ENCODE measurements around the gene COL15A1. TPM values are rescaled to one million over a fixed set of nuclear protein-coding genes. Genes with fewer than 3 reads are reported as not detected.
A peak's percentile ranks its signal among the peaks of the same experiment; 100 is the strongest.
"Not testable (repeated sequence)": the region's sequence is repeated elsewhere in the genome, so short reads cannot be mapped to it uniquely, and the experiment has no call there.

COL15A1 gene
- 10 to 100 TPM; 91.4 to 94.4 TPM for total RNA-seq
- 10 to 100 TPM; 21.4 to 23.3 TPM for polyA plus RNA-seq (ENCODE audit: insufficient read length in 2 of 2)
- long read RNA-seq, donor 1, full-length matches to known transcripts = 3 of 13 reads
- long read RNA-seq, donor 1, partial matches to known transcripts = 10 of 13 reads
- long read RNA-seq, donor 1, other reads (novel, unspliced or antisense) = 0 of 13 reads
- long read RNA-seq, donor 2, full-length matches to known transcripts = 1 of 1 reads
- long read RNA-seq, donor 2, partial matches to known transcripts = 0 of 1 reads
- long read RNA-seq, donor 2, other reads (novel, unspliced or antisense) = 0 of 1 reads
- long read RNA-seq, donor 3, partial matches to known transcripts = 18 of 21 reads
- long read RNA-seq, donor 3, other reads (novel, unspliced or antisense) = 0 of 21 reads
- long read RNA-seq, donor 4, partial matches to known transcripts = 9 of 9 reads
- long read RNA-seq, donor 4, other reads (novel, unspliced or antisense) = 0 of 9 reads

GRCh38 chr9:98943682-98944056, at the start of gene COL15A1:
Gene COL15A1 (plus strand): TSS chr9:98943907. CDS start chr9:98944062, 155 bp downstream.
- DNase-seq (ENCODE audit: low read depth in 4 of 6, low spot score in 6 of 6) = peak in 1 of 6 donors; percentile 60
- WGBS (ENCODE audit: insufficient coverage) = under 1% methylated on average over 58 of the region's 58 CpGs
- Histone ChIP-seq H3K4me3 (ENCODE audit: low read depth, low read length) (peak within 1 kb of the TSS; percentile 76), H3K27ac (ENCODE audit: low read depth, low read length) (no peak within 1 kb of the TSS), H3K9me3 (ENCODE audit: control insufficient read depth, insufficient read depth, low read length) (no peaks in the 10 kb centered on the region), H3K36me3 (ENCODE audit: control insufficient read depth, insufficient read depth, low read length) (no peaks in the 10 kb centered on the region), H3K27me3 (ENCODE audit: control insufficient read depth, insufficient read depth, low read length) (peaks cover 42% of the 10 kb centered on the region), H3K4me1 (ENCODE audit: control insufficient read depth, insufficient read depth, low read length) (peaks cover 14% of the 10 kb centered on the region)

DNA sequence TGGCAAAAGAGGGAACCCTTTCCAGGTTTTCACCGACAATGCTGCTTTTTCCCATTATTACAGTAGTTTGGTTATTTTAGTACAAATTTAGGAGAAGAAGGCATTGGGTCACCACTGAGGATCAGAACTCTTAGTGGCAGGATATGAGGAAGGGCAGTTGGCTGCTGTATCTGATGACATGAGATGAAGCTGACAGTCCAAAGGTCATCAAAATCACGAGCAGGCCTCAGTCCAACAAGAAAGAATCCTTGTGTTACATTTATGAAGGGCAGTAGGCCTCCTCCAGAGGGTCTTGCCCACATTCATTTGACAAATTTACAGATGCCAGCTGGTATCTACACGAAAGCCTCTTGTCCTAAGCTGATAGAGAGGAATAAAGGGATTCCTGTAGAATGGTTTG, 49.5 kb upstream of the COL15A1 start:
- WGBS (ENCODE audit: insufficient coverage) = no CpG with 5 or more reads among the region's 3 CpGs
- Histone ChIP-seq H3K27me3 (ENCODE audit: control insufficient read depth, insufficient read depth, low read length) (no peaks in the 10 kb centered on the region), H3K9me3 (ENCODE audit: control insufficient read depth, insufficient read depth, low read length) (no peaks in the 10 kb centered on the region), H3K4me3 (ENCODE audit: low read depth, low read length) (no peak overlapping the region), H3K27ac (ENCODE audit: low read depth, low read length) (no peak overlapping the region), H3K36me3 (ENCODE audit: control insufficient read depth, insufficient read depth, low read length) (no peaks in the 10 kb centered on the region), H3K4me1 (ENCODE audit: control insufficient read depth, insufficient read depth, low read length) (no peaks in the 10 kb centered on the region)
- no peak for DNase-seq (ENCODE audit: low read depth in 4 of 6, low spot score in 6 of 6)

GRCh38 chr9:98894761-98895160, 48.9 kb upstream of the COL15A1 start:
- WGBS (ENCODE audit: insufficient coverage) = no CpG with 5 or more reads among the region's 3 CpGs
- H3K27me3 ChIP-seq (ENCODE audit: control insufficient read depth, insufficient read depth, low read length) = no peaks in the 10 kb centered on the region
- H3K27ac ChIP-seq (ENCODE audit: low read depth, low read length) = no peak overlapping the region
- H3K36me3 ChIP-seq (ENCODE audit: control insufficient read depth, insufficient read depth, low read length) = no peaks in the 10 kb centered on the region
- H3K4me1 ChIP-seq (ENCODE audit: control insufficient read depth, insufficient read depth, low read length) = no peaks in the 10 kb centered on the region
- DNase-seq (ENCODE audit: low read depth in 4 of 6, low spot score in 6 of 6) = peak in 1 of 6 donors; percentile 4
- no peaks in the 10 kb centered on the region for H3K9me3 ChIP-seq (ENCODE audit: control insufficient read depth, insufficient read depth, low read length)
- H3K4me3 ChIP-seq (ENCODE audit: low read depth, low read length) = no peak overlapping the region

- Histone ChIP-seq H3K9me3 (ENCODE audit: control insufficient read depth, insufficient read depth, low read length) (no peaks in the 10 kb centered on the region), H3K4me3 (ENCODE audit: low read depth, low read length) (no peak overlapping the region), H3K4me1 (ENCODE audit: control insufficient read depth, insufficient read depth, low read length) (no peaks in the 10 kb centered on the region), H3K36me3 (ENCODE audit: control insufficient read depth, insufficient read depth, low read length) (no peaks in the 10 kb centered on the region), H3K27ac (ENCODE audit: low read depth, low read length) (no peak overlapping the region), H3K27me3 (ENCODE audit: control insufficient read depth, insufficient read depth, low read length) (no peaks in the 10 kb centered on the region)
- 100% methylated on average over 1 of the region's 2 CpGs for WGBS (ENCODE audit: insufficient coverage)
- no peak for DNase-seq (ENCODE audit: low read depth in 4 of 6, low spot score in 6 of 6)
These were observed 47.1 kb upstream of the COL15A1 start for GRCh38 chr9:98896632-98897031.

DNA sequence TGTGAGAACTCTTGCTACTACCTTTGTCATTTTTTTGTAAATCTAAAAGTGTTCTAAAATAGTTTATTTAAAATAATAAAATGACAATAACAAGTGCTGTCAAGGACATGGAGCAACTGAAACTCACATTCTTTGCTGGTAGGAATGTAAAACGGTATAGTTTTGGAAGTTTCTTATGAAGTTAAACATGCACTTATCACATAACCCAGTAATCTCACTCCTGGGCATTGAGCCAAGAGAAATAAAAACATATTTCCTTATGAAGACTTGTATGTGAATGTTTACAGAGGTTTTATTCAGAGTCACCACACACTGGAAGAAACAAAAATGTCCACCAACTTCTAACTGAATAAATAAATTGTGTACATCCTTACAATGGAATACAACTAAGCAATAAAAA, 46.0 kb upstream of the COL15A1 start:
- DNase-seq (ENCODE audit: low read depth in 4 of 6, low spot score in 6 of 6) = no peak
- no CpG with 5 or more reads among the region's 1 CpG for WGBS (ENCODE audit: insufficient coverage)
- H3K9me3 ChIP-seq (ENCODE audit: control insufficient read depth, insufficient read depth, low read length) = no peaks in the 10 kb centered on the region
- H3K27ac ChIP-seq (ENCODE audit: low read depth, low read length) = no peak overlapping the region
- no peaks in the 10 kb centered on the region for H3K36me3 ChIP-seq (ENCODE audit: control insufficient read depth, insufficient read depth, low read length)
- no peak overlapping the region for H3K4me3 ChIP-seq (ENCODE audit: low read depth, low read length)
- H3K4me1 ChIP-seq (ENCODE audit: control insufficient read depth, insufficient read depth, low read length) = no peaks in the 10 kb centered on the region
- H3K27me3 ChIP-seq (ENCODE audit: control insufficient read depth, insufficient read depth, low read length) = no peaks in the 10 kb centered on the region

DNA sequence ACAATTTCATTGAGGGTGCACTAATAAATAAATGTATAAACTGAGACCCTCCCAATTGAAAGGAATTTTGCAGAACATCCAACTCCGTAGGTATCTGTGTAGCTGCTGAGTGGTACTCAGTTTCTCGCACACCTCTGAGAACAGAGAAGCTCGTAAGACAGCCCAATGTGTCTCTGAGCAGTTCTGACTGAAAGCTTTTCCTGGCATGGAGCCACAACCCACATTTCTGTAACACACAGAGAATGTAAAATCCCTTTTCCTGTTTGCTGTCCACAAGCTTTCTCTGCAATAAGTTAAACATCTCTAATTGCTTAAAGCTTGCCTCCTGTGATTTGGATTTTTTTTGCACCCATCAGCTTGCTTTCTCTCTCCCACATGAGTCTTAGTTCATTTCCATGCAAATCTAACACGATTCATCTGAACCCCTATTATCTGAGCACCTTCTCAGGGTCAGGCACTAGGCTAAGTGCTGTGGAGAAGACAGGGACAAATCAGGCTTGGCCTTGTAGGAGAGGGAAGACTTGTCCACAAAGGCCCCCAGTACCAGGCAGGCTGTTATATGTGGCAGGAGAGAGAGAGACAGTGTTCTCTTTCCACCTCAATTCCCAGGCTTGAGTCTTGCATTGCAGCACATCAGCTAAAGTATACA, 44.2 kb upstream of the COL15A1 start:
- DNase-seq (ENCODE audit: low read depth in 4 of 6, low spot score in 6 of 6) = peak in 4 of 6 donors; percentile 19 to 74 (median 47)
- WGBS (ENCODE audit: insufficient coverage) = 0% methylated on average over 1 of the region's 4 CpGs
- no peaks in the 10 kb centered on the region for H3K4me1 ChIP-seq (ENCODE audit: control insufficient read depth, insufficient read depth, low read length)

GRCh38 chr9:98900244-98900643, 43.5 kb upstream of the COL15A1 start:
- H3K27me3 ChIP-seq (ENCODE audit: control insufficient read depth, insufficient read depth, low read length) = no peaks in the 10 kb centered on the region
- no peak overlapping the region for H3K4me3 ChIP-seq (ENCODE audit: low read depth, low read length)
- DNase-seq (ENCODE audit: low read depth in 4 of 6, low spot score in 6 of 6) = no peak
- H3K36me3 ChIP-seq (ENCODE audit: control insufficient read depth, insufficient read depth, low read length) = no peaks in the 10 kb centered on the region
- WGBS (ENCODE audit: insufficient coverage) = 96% methylated on average over 4 of the region's 5 CpGs
- no peaks in the 10 kb centered on the region for H3K9me3 ChIP-seq (ENCODE audit: control insufficient read depth, insufficient read depth, low read length)
- H3K27ac ChIP-seq (ENCODE audit: low read depth, low read length) = no peak overlapping the region
- H3K4me1 ChIP-seq (ENCODE audit: control insufficient read depth, insufficient read depth, low read length) = no peaks in the 10 kb centered on the region

More for the DNA sequence above, 44.2 kb upstream of the COL15A1 start:
- Histone ChIP-seq H3K27me3 (ENCODE audit: control insufficient read depth, insufficient read depth, low read length) (no peaks in the 10 kb centered on the region), H3K4me3 (ENCODE audit: low read depth, low read length) (no peak overlapping the region), H3K27ac (ENCODE audit: low read depth, low read length) (no peak overlapping the region), H3K9me3 (ENCODE audit: control insufficient read depth, insufficient read depth, low read length) (no peaks in the 10 kb centered on the region), H3K36me3 (ENCODE audit: control insufficient read depth, insufficient read depth, low read length) (no peaks in the 10 kb centered on the region)

GRCh38 chr9:98900725-98901124, 43.0 kb upstream of the COL15A1 start:
- H3K4me1 ChIP-seq (ENCODE audit: control insufficient read depth, insufficient read depth, low read length) = no peaks in the 10 kb centered on the region
- H3K36me3 ChIP-seq (ENCODE audit: control insufficient read depth, insufficient read depth, low read length) = no peaks in the 10 kb centered on the region
- no peaks in the 10 kb centered on the region for H3K9me3 ChIP-seq (ENCODE audit: control insufficient read depth, insufficient read depth, low read length)
- DNase-seq (ENCODE audit: low read depth in 4 of 6, low spot score in 6 of 6) = no peak
- no peaks in the 10 kb centered on the region for H3K27me3 ChIP-seq (ENCODE audit: control insufficient read depth, insufficient read depth, low read length)
- no peak overlapping the region for H3K4me3 ChIP-seq (ENCODE audit: low read depth, low read length)
- 82% methylated on average over 2 of the region's 3 CpGs for WGBS (ENCODE audit: insufficient coverage)
- H3K27ac ChIP-seq (ENCODE audit: low read depth, low read length) = no peak overlapping the region

GRCh38 chr9:98901843-98902242, 41.9 kb upstream of the COL15A1 start:
- not testable (repeated sequence) for H3K4me3 ChIP-seq (ENCODE audit: low read depth, low read length); H3K9me3 ChIP-seq (ENCODE audit: control insufficient read depth, insufficient read depth, low read length); H3K36me3 ChIP-seq (ENCODE audit: control insufficient read depth, insufficient read depth, low read length); H3K27me3 ChIP-seq (ENCODE audit: control insufficient read depth, insufficient read depth, low read length); H3K27ac ChIP-seq (ENCODE audit: low read depth, low read length); DNase-seq (ENCODE audit: low read depth in 4 of 6, low spot score in 6 of 6); H3K4me1 ChIP-seq (ENCODE audit: control insufficient read depth, insufficient read depth, low read length)
- 80% methylated on average over 3 of the region's 3 CpGs for WGBS (ENCODE audit: insufficient coverage)

DNA sequence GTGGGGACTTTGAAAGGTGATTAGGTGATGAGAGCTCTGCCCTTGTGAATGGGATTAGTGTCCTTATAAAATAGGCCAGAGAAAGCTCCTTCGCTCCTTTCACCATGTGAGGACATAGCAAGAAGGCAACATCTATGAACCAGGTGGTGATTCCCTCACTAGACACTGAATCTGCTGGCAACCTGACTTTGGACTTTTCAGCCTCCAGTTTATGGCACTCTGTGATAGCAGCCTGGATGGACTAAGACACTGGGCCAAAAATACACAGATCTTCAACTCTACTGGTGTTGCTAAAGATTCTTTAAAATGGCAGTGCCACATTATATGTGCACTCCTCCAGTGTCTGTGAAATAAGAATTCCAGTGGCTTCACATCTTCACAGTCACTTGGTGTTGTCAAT, 41.2 kb upstream of the COL15A1 start:
- no peak for DNase-seq (ENCODE audit: low read depth in 4 of 6, low spot score in 6 of 6)
- Histone ChIP-seq H3K27me3 (ENCODE audit: control insufficient read depth, insufficient read depth, low read length) (no peaks in the 10 kb centered on the region), H3K9me3 (ENCODE audit: control insufficient read depth, insufficient read depth, low read length) (no peaks in the 10 kb centered on the region), H3K4me1 (ENCODE audit: control insufficient read depth, insufficient read depth, low read length) (peaks cover 5% of the 10 kb centered on the region), H3K4me3 (ENCODE audit: low read depth, low read length) (no peak overlapping the region), H3K27ac (ENCODE audit: low read depth, low read length) (no peak overlapping the region), H3K36me3 (ENCODE audit: control insufficient read depth, insufficient read depth, low read length) (no peaks in the 10 kb centered on the region)
- WGBS (ENCODE audit: insufficient coverage) = 100% methylated on average over 1 of the region's 1 CpG
